Measurements from ENCODE around the gene ANKS1B.

The ANKS1B gene

GRCh38 chr12:99984271-99985128 lies at the start of gene ANKS1B:
Gene ANKS1B, minus strand, starts transcription at chr12:99984936. Its CDS starts 699 bp downstream, at chr12:99984237.
- no peak for TF ChIP-seq CTCF (IDR thresholded peaks at IDR 0.05; ENCODE audit: low read depth, low read length, missing control alignments)
- Histone ChIP-seq H3K27me3 (replicated peaks) (peaks cover 19% of the 10 kb centered on the region), H3K27ac (no peak within 1 kb of the TSS), H3K4me3 (ENCODE audit: low read depth, low read length) (peak within 1 kb of the TSS; percentile 55), H3K36me3 (replicated peaks) (no peaks in the 10 kb centered on the region)
- in situ Hi-C loops (cut with HindIII; ENCODE audit: low pct_ligation_motif_present, low sequenced_read_pairs), result no loop called here
- DNase-seq, result no peak

GRCh38 chr12:100031836-100032235 lies 47.1 kb upstream of the ANKS1B start:
- H3K36me3 ChIP-seq (replicated peaks), result no peaks in the 10 kb centered on the region
- DNase-seq, result no peak
- H3K27me3 ChIP-seq (replicated peaks), result no peaks in the 10 kb centered on the region
- H3K4me3 ChIP-seq (ENCODE audit: low read depth, low read length), result no peak overlapping the region
- in situ Hi-C loops (cut with HindIII; ENCODE audit: low pct_ligation_motif_present, low sequenced_read_pairs), result no loop called here
- no peak overlapping the region for H3K27ac ChIP-seq
- TF ChIP-seq CTCF (IDR thresholded peaks at IDR 0.05; ENCODE audit: low read depth, low read length, missing control alignments), result no peak

- DNase-seq, result no peak
- Histone ChIP-seq H3K27me3 (replicated peaks) (no peaks in the 10 kb centered on the region), H3K36me3 (replicated peaks) (no peaks in the 10 kb centered on the region), H3K27ac (no peak overlapping the region), H3K4me3 (ENCODE audit: low read depth, low read length) (no peak overlapping the region)
- no peak for TF ChIP-seq CTCF (IDR thresholded peaks at IDR 0.05; ENCODE audit: low read depth, low read length, missing control alignments)
- in situ Hi-C loops (cut with HindIII; ENCODE audit: low pct_ligation_motif_present, low sequenced_read_pairs), result no loop called here
Measured at GRCh38 chr12:100027671-100028070, 42.9 kb upstream of the ANKS1B start.

GRCh38 chr12:100026241-100026640 lies 41.5 kb upstream of the ANKS1B start:
- TF ChIP-seq CTCF (IDR thresholded peaks at IDR 0.05; ENCODE audit: low read depth, low read length, missing control alignments), result no peak

GRCh38 chr12:100024974-100025555 lies 40.3 kb upstream of the ANKS1B start:
- H3K36me3 ChIP-seq (replicated peaks), result no peaks in the 10 kb centered on the region
- no peak overlapping the region for H3K27ac ChIP-seq
- DNase-seq, result peak; percentile 47
- TF ChIP-seq CTCF (IDR thresholded peaks at IDR 0.05; ENCODE audit: low read depth, low read length, missing control alignments), result no peak
- no peaks in the 10 kb centered on the region for H3K27me3 ChIP-seq (replicated peaks)
- in situ Hi-C loops (cut with HindIII; ENCODE audit: low pct_ligation_motif_present, low sequenced_read_pairs), result no loop called here
- no peak overlapping the region for H3K4me3 ChIP-seq (ENCODE audit: low read depth, low read length)

More at GRCh38 chr12:100026241-100026640, 41.5 kb upstream of the ANKS1B start:
- no peaks in the 10 kb centered on the region for H3K27me3 ChIP-seq (replicated peaks)
- DNase-seq, result no peak
- no peak overlapping the region for H3K27ac ChIP-seq
- no peaks in the 10 kb centered on the region for H3K36me3 ChIP-seq (replicated peaks)
- no peak overlapping the region for H3K4me3 ChIP-seq (ENCODE audit: low read depth, low read length)
- in situ Hi-C loops (cut with HindIII; ENCODE audit: low pct_ligation_motif_present, low sequenced_read_pairs), result no loop called here

All from brain microvascular endothelial cell (primary cell).